GM23248 (cell line): ENCODE results near the gene DGKI.

Experiments used
- EZH2 ChIP-seq: fragments of 200-600 bp; sonication (generic); IDR thresholded peaks from 2 replicates; pipeline ENCODE4 v1.6.1; 2018; ENCODE audit warnings: antibody characterized with exemption, mild to moderate bottlenecking; ENCODE audit not compliant: insufficient read depth, poor library complexity, severe bottlenecking
- EZH2phosphoT487 ChIP-seq: fragments of 200-600 bp; sonication (generic); IDR thresholded peaks from 2 replicates; pipeline ENCODE4 v1.6.1; 2018; ENCODE audit warnings: antibody characterized with exemption, moderate library complexity, mild to moderate bottlenecking, low read depth; ENCODE audit not compliant: insufficient read depth

DNA sequence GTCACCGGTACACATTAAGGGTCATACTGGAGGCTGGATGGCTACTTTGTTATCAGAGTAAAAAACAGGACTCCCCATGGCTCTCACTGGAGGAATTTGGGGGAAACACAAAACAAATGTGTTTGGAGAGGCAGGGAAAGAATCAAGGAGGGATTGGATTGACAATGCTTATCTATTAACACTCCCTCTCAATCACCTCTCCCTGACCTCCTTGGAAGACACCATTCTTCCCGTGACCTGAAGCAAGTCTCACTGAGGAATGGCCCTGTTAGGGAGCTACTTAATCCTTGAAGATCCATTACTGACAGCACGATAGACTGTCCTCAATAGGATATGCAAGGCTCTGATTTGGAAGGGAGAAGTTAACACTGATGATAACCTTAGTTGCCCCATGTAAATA lies 261.2 kb downstream of the DGKI start:
- TF ChIP-seq EZH2phosphoT487, result no peak
- TF ChIP-seq EZH2, result no peak
